Sigmoid colon (tissue), 7 donors: Measurements from ENCODE around the gene MESD. TPM values are rescaled to one million over a fixed set of nuclear protein-coding genes. Genes with fewer than 3 reads are reported as not detected.

ENCODE experiments used
- DNase-seq: peaks from one replicate; pipeline ENCODE4 v3.0.0-alpha.2; 2019
- H3K27ac ChIP-seq, 4 donors: fragments of 200-600 bp; sonication (generic); one replicate each; pipeline ENCODE4 v1.5.1; 2016 to 2019; ENCODE audit warnings: mild to moderate bottlenecking in 1 of 4
- H3K27me3 ChIP-seq, 3 donors: fragments of 200-600 bp; sonication (generic); one replicate each; pipeline ENCODE4 v1.5.1; 2019; ENCODE audit warnings: mild to moderate bottlenecking in 1 of 3
- H3K36me3 ChIP-seq, 4 donors: fragments of 200-600 bp; sonication (generic); one replicate each; pipeline ENCODE4 v1.5.1; 2016 to 2019
- H3K4me1 ChIP-seq, 4 donors: fragments of 200-600 bp; sonication (generic); one replicate each; pipeline ENCODE4 v1.5.1; 2017 to 2019
- H3K4me3 ChIP-seq, 4 donors: fragments of 200-600 bp; sonication (generic); one replicate each; pipeline ENCODE4 v1.5.1; 2017 to 2019; ENCODE audit warnings: mild to moderate bottlenecking in 2 of 4, moderate library complexity in 1 of 4
- H3K9me3 ChIP-seq, 4 donors: fragments of 200-600 bp in 3 of 4; sonication (generic) in 3 of 4; one replicate each; pipeline versions ENCODE4 v1.5.1 to v1.6.1; 2013 to 2019
- CTCF ChIP-seq, 4 experiments: fragments of 450-650 bp in 3 of 4; fragments of 200-600 bp in 1 of 4; IDR thresholded peaks; one replicate each; pipeline ENCODE4 v1.5.1; 2016 to 2019; ENCODE audit warnings: antibody characterized with exemption in 4 of 4, mild to moderate bottlenecking in 3 of 4, moderate library complexity in 2 of 4
- EP300 ChIP-seq, 4 donors: sonication (generic); formaldehyde crosslinking; IDR thresholded peaks; one replicate each; pipeline ENCODE4 v1.6.1; 2017; ENCODE audit warnings: antibody characterized with exemption in 4 of 4
- POLR2A ChIP-seq, 2 donors: fragments of 450-650 bp; IDR thresholded peaks; one replicate each; pipeline ENCODE4 v1.6.1; 2016; ENCODE audit warnings: antibody characterized with exemption in 2 of 2, mild to moderate bottlenecking in 2 of 2, moderate library complexity in 2 of 2
- POLR2AphosphoS5 ChIP-seq, 4 donors: sonication (generic); formaldehyde crosslinking; IDR thresholded peaks; one replicate each; pipeline ENCODE4 v1.6.1; 2017; ENCODE audit warnings: antibody characterized with exemption in 4 of 4
- WGBS, 2 donors: extraction: QIAGEN DNeasy Blood & Tissue Kit; methylation state at CpG; one replicate each; pipeline ENCODE4 v1.1.7; 2013; 5-methylcytosine and 5-hydroxymethylcytosine counted together
- intact Hi-C: fragments of 100-400 bp; cut with DNase I; formaldehyde crosslinking; loops from one replicate; pipeline ENCODE4 v1.15.1; 2023
- polyA plus RNA-seq, 3 donors: library from polyadenylated mRNA; stranded (reverse); fragments of 200-250 nt; gene quantifications; one replicate each; pipeline ENCODE4 v1.2.3, GENCODE V29; 2013
- total RNA-seq, 4 donors: library from RNA; depleted of rRNA; stranded (reverse); fragments of >200 nt; gene quantifications; one replicate each; pipeline ENCODE4 v1.1.0, GENCODE V29; 2016
- donor health status: healthy with polysubstance abuse.
- donor health status: Bipolar disorder and iron deficiency.
- donor health status: healthy.

MESD gene
- total and polyA plus RNA-seq, 7 donors = 5.4 to 20.8 (median 14.6) TPM

GRCh38 chr15:81025721-81026370 is 36.2 kb upstream of the MESD start:
- no peaks in the 10 kb centered on the region for H3K27me3 ChIP-seq
- no peaks in the 10 kb centered on the region for H3K9me3 ChIP-seq
- H3K36me3 ChIP-seq = no peaks in the 10 kb centered on the region
- peaks cover 0 to 10% (median 0%) of the 10 kb centered on the region in 4 donors for H3K4me1 ChIP-seq
- no peak overlapping the region for H3K4me3 ChIP-seq
- no peak for DNase-seq
- TF ChIP-seq CTCF (IDR thresholded peaks at IDR 0.05) (no peak), EP300 (IDR thresholded peaks at IDR 0.05) (no peak), POLR2AphosphoS5 (IDR thresholded peaks at IDR 0.05) (no peak), POLR2A (IDR thresholded peaks at IDR 0.05) (no peak)
- intact Hi-C loops = no loop called here
- WGBS, 2 donors = 86 to 90% methylated on average over 4 of the region's 4 CpGs
- no peak overlapping the region for H3K27ac ChIP-seq

DNA sequence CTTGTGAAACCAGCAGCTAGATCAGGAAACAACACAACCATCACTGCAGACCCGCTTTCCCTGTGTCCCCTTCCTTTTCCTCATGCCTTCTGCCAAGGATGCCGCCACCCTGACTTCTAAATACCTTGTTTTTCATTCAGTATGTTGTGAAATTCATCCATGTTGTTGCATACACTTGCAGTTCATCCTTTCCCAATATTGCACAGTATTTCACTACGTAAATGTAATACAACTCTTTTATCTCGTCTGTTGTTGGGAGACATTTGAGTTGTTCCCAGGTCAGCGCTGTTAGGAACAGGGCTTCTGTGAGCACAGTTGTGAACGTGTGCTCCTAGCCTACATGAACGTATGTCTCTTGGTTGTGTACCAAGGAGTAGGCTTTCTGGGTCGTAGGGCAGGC is 35.3 kb upstream of the MESD start:
- intact Hi-C loops = no loop called here
- Histone ChIP-seq H3K36me3 (no peaks in the 10 kb centered on the region), H3K27me3 (no peaks in the 10 kb centered on the region), H3K4me3 (no peak overlapping the region), H3K27ac (peak overlapping the region in 2 of 4 donors; percentile 55 to 74), H3K4me1 (peaks cover 0 to 10% (median 0%) of the 10 kb centered on the region in 4 donors), H3K9me3 (no peaks in the 10 kb centered on the region)
- 92 to 94% methylated on average over 8 of the region's 8 CpGs for WGBS, 2 donors
- no peak for DNase-seq
- TF ChIP-seq POLR2AphosphoS5 (IDR thresholded peaks at IDR 0.05) = no peak
- TF ChIP-seq EP300 (IDR thresholded peaks at IDR 0.05) = no peak
- no peak for TF ChIP-seq POLR2A (IDR thresholded peaks at IDR 0.05)
- no peak for TF ChIP-seq CTCF (IDR thresholded peaks at IDR 0.05)

DNA sequence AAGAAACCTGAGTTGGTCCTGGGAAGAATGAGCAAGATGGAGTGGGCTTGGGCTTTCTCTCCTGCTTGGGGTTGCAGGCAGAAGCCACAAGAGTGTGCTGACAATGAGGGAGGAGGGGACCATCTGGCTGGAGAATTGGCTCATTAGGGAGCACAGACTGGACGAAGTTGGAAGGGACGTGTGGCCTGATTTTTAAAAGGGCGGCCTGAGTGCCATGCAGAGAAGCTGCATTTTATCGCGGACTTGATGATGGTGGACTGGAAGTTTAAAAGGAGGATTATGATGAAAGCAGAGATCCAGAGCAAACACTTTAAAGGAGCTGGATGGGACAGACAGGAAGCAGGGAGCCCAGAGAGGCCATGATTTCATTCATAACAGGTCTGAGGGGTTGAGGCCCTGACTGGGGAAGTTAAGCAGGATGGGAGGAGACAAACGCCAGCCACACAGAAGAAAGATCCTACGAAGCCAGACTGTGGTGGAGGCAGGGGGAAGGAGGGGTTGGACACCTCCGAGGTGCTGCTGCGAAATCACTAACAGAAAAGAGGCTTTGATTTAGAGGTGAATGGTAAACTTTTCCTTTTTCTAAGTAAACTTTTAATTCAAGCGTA is 34.8 kb upstream of the MESD start:
- Histone ChIP-seq H3K9me3 (no peaks in the 10 kb centered on the region), H3K36me3 (no peaks in the 10 kb centered on the region), H3K4me3 (no peak overlapping the region), H3K27ac (peak overlapping the region; percentile 38 to 74 (median 54)), H3K27me3 (no peaks in the 10 kb centered on the region), H3K4me1 (peaks cover 0 to 10% (median 0%) of the 10 kb centered on the region in 4 donors)
- intact Hi-C loops = no loop called here
- no peak for DNase-seq
- TF ChIP-seq EP300 (IDR thresholded peaks at IDR 0.05) (no peak), POLR2AphosphoS5 (IDR thresholded peaks at IDR 0.05) (no peak)
- 74 to 85% methylated on average over 10 of the region's 10 CpGs for WGBS, 2 donors

- Histone ChIP-seq H3K4me1 (peaks cover 0 to 10% (median 0%) of the 10 kb centered on the region in 4 donors), H3K27ac (peak overlapping the region; percentile 38 to 74 (median 54)), H3K27me3 (no peaks in the 10 kb centered on the region), H3K4me3 (no peak overlapping the region), H3K9me3 (no peaks in the 10 kb centered on the region), H3K36me3 (no peaks in the 10 kb centered on the region)
- peak; percentile 89 for DNase-seq
- WGBS, 2 donors = 53 to 75% methylated on average over 13 of the region's 13 CpGs
- TF ChIP-seq CTCF (IDR thresholded peaks at IDR 0.05) = no peak
- TF ChIP-seq EP300 (IDR thresholded peaks at IDR 0.05) = peak in 1 of 4 donors; percentile 43
- peak in 2 of 4 donors; percentile 9 to 59 for TF ChIP-seq POLR2AphosphoS5 (IDR thresholded peaks at IDR 0.05)
- intact Hi-C loops = no loop called here
Measured at GRCh38 chr15:81023483-81024264, 34.1 kb upstream of the MESD start.

GRCh38 chr15:81021321-81021720 is 31.7 kb upstream of the MESD start:
- H3K36me3 ChIP-seq = no peaks in the 10 kb centered on the region
- intact Hi-C loops = no loop called here
- no peak for TF ChIP-seq CTCF (IDR thresholded peaks at IDR 0.05)
- TF ChIP-seq EP300 (IDR thresholded peaks at IDR 0.05) = no peak
- no peak for TF ChIP-seq POLR2AphosphoS5 (IDR thresholded peaks at IDR 0.05)
- no peak for TF ChIP-seq POLR2A (IDR thresholded peaks at IDR 0.05)
- H3K27ac ChIP-seq = no peak overlapping the region
- peaks cover 0 to 10% (median 0%) of the 10 kb centered on the region in 4 donors for H3K4me1 ChIP-seq
- DNase-seq = no peak
- no peaks in the 10 kb centered on the region for H3K27me3 ChIP-seq
- H3K4me3 ChIP-seq = no peak overlapping the region
- H3K9me3 ChIP-seq = no peaks in the 10 kb centered on the region
- WGBS, 2 donors = 96 to 97% methylated on average over 7 of the region's 7 CpGs
